HEK293T (cell line): ENCODE measurements around the gene LRRC14B.
"Not testable (repeated sequence)": the region's sequence is repeated elsewhere in the genome, so short reads cannot be mapped to it uniquely, and the experiment has no call there.

Experiments
- CTCF ChIA-PET: fragments of 350-600 bp; formaldehyde crosslinking; extraction: SDS; loops from one replicate; lab custom pipeline; 2021; ENCODE audit warnings: antibody characterized with exemption, inconsistent platforms; lab: Yijun Ruan, JAX
- POLR2A ChIA-PET: fragments of 350-600 bp; formaldehyde crosslinking; extraction: SDS; loops from one replicate; lab custom pipeline; 2020; ENCODE audit warnings: antibody characterized with exemption, inconsistent platforms; lab: Yijun Ruan, JAX
- DNase-seq: peaks from one replicate; pipeline ENCODE4 v3.0.0; 2012; ENCODE audit warnings: mixed read lengths; ENCODE audit errors: extremely low spot score
- CTBP1 ChIP-seq: fragments of 450-650 bp; IDR thresholded peaks from 2 replicates; pipeline ENCODE4 v1.6.1; 2016; ENCODE audit warnings: borderline replicate concordance
- ELF4 ChIP-seq: fragments of 450-650 bp; IDR thresholded peaks from 2 replicates; pipeline ENCODE4 v1.6.1; 2017; ENCODE audit warnings: antibody characterized with exemption
- FOXA1 ChIP-seq: fragments of 450-650 bp; IDR thresholded peaks from 2 replicates; pipeline ENCODE4 v1.6.1; 2016; ENCODE audit warnings: mild to moderate bottlenecking
- FOXK2 ChIP-seq: fragments of 450-650 bp; IDR thresholded peaks from 2 replicates; pipeline ENCODE4 v1.6.1; 2016; ENCODE audit warnings: mild to moderate bottlenecking
- HDGF ChIP-seq: fragments of 450-650 bp; IDR thresholded peaks from 2 replicates; pipeline ENCODE4 v1.6.1; 2017; ENCODE audit warnings: antibody characterized with exemption, borderline replicate concordance
- LEF1 ChIP-seq: fragments of 450-650 bp; IDR thresholded peaks from 2 replicates; pipeline ENCODE4 v1.6.1; 2017; ENCODE audit warnings: mild to moderate bottlenecking, borderline replicate concordance
- NFRKB ChIP-seq: fragments of 450-650 bp; IDR thresholded peaks from 2 replicates; pipeline ENCODE4 v1.6.1; 2016; ENCODE audit warnings: mild to moderate bottlenecking, moderate library complexity
- PKNOX1 ChIP-seq: fragments of 450-650 bp; IDR thresholded peaks from 2 replicates; pipeline ENCODE4 v1.6.1; 2016
- SUZ12 ChIP-seq: fragments of 450-650 bp; IDR thresholded peaks from 2 replicates; pipeline ENCODE4 v1.6.1; 2016; ENCODE audit warnings: mild to moderate bottlenecking
- TARDBP ChIP-seq: fragments of 450-650 bp; IDR thresholded peaks from 2 replicates; pipeline ENCODE4 v1.6.1; 2016

The LRRC14B gene

GRCh38 chr5:231661-232060 lies 40.4 kb downstream of the LRRC14B start:
- no peak for DNase-seq
- POLR2A ChIA-PET, result interaction anchor here (1.0 kb wide), 1 partner anchor 40 kb away, joined by 3 read pairs; the partner anchor contains the start of gene PDCD6
- TF ChIP-seq PKNOX1 (no peak), NFRKB (no peak), TARDBP (no peak), FOXK2 (no peak), HDGF (no peak)
- CTCF ChIA-PET, result interaction anchor here (0.6 kb wide), 1 partner anchor 37 kb away, joined by 3 read pairs; no protein-coding TSS in a partner anchor

- CTCF ChIA-PET, POLR2A ChIA-PET, DNase-seq: not testable (repeated sequence)
Measured at GRCh38 chr5:233426-233825, 42.1 kb downstream of the LRRC14B start.

GRCh38 chr5:234450-234849 lies 43.2 kb downstream of the LRRC14B start:
- ChIA-PET CTCF (no interaction called here), POLR2A (no interaction called here)
- DNase-seq, result no peak
- no peak for TF ChIP-seq SUZ12
- no peak for TF ChIP-seq FOXA1
- TF ChIP-seq LEF1, result no peak
- no peak for TF ChIP-seq ELF4
- TF ChIP-seq CTBP1, result no peak
- TF ChIP-seq TARDBP, result no peak

GRCh38 chr5:235527-235926 lies 44.2 kb downstream of the LRRC14B start:
- CTCF ChIA-PET, POLR2A ChIA-PET, DNase-seq: not testable (repeated sequence)

- DNase-seq, CTCF ChIA-PET, POLR2A ChIA-PET: not testable (repeated sequence)
Measured at GRCh38 chr5:237931-238330, 46.6 kb downstream of the LRRC14B start.

GRCh38 chr5:240550-240949 lies 49.3 kb downstream of the LRRC14B start:
- DNase-seq, CTCF ChIA-PET, POLR2A ChIA-PET: not testable (repeated sequence)

GRCh38 chr5:241045-241669 lies 49.9 kb downstream of the LRRC14B start:
- DNase-seq, CTCF ChIA-PET, POLR2A ChIA-PET: not testable (repeated sequence)

GRCh38 chr5:243683-244367 lies 52.5 kb downstream of the LRRC14B start:
- CTCF ChIA-PET, POLR2A ChIA-PET, DNase-seq: not testable (repeated sequence)

- CTCF ChIA-PET, POLR2A ChIA-PET, DNase-seq: not testable (repeated sequence)
Measured at GRCh38 chr5:245717-246116, 54.4 kb downstream of the LRRC14B start.
